HTERT RPE-1 (cell line): Measurements from ENCODE around the gene MALRD1.

Experiments used
- in situ Hi-C: fragments of 300-500 bp; cut with MboI; formaldehyde crosslinking; loops from 4 replicates; pipeline ENCODE4 v1.14.3; 2020; ENCODE audit warnings: low sequenced_read_pairs

Gene MALRD1

DNA sequence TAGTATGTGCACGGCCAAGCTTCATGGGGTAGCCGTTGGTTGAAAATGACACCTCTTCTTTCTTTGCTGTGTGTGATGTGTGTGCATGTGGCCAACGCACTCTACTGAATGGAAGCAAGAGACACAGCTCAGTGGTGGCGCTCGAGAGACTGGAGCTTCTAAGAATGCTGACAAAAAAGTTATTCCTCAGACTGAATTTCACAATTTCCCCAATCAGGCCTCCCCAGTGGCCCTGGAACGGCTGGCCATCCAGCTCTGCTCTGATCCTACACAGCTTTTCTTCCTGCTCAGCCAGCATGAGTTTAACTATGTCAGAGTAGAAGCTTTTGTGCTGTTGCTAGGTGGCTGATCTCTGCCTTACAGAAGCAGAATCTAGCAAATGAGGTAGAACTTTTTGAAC is 581.0 kb downstream of the MALRD1 start:
- in situ Hi-C loops: no loop called here

DNA sequence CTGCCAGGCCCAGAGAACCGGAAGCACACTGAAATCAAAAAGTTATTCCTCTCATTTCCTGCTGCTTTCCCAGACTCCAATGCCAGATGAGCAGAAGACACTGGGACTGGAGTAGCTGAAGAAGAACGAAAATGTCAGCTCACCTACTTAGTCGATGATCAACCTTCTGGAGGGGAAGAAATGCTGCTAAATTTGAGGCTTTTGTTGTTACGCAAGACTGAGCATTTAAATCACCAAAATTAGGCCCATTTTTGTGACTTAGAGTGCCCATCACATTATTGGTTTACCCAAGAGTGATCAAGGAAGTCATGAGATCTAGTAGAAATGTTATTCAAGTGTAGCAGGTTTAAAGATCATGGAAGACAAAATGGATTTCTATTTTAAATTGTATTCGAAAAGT is 585.6 kb downstream of the MALRD1 start:
- in situ Hi-C loops: no loop called here

DNA sequence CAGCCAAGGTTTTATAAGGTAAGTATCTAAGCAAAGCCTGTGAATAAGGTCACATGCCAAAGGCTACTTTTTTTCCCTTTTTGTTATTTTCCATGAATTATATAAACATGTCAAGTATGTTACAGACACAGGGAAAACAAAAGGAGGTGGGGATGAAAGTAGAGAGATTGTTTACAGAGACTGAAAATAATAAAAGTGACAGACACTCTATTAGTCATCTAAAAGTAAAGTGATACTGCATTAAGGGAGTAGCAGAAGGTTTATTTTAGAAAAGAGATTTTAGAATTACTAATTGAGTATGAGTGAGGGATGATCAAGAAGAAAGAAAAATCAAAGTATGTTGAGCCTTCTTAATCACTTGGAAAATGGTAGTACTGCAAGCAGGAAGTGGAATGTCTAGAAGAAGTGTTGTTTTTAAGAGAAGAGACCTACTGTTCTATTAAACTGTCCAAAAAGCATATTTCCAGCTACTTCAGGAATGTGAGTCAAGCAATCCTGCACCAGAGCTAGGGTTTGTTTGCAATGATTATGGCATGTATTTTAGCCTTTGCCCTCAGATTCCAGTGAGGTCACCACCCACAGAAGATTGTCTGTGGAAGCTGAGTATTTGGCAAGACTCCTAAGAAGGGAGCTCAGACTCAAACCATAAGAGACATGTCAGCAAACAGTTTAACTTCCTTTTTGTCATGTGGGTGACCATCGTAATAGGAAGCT is 589.7 kb downstream of the MALRD1 start:
- in situ Hi-C loops: no loop called here

DNA sequence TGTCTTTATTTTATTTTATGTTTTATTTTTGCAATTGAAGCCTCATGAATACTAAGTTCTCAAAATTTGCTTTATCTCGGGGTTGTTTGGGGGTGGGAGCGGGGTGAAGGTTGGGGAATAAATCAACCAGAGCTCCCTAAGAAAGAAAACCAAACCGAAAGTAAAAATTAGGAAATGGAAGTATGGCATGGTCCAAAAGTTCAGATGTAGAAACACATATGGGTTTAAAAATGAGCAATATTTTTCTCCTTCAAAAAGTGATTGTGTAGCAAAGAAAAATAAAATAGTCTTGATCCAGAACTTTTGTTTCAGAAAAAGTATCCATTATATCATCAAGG is 590.3 kb downstream of the MALRD1 start:
- in situ Hi-C loops: no loop called here

DNA sequence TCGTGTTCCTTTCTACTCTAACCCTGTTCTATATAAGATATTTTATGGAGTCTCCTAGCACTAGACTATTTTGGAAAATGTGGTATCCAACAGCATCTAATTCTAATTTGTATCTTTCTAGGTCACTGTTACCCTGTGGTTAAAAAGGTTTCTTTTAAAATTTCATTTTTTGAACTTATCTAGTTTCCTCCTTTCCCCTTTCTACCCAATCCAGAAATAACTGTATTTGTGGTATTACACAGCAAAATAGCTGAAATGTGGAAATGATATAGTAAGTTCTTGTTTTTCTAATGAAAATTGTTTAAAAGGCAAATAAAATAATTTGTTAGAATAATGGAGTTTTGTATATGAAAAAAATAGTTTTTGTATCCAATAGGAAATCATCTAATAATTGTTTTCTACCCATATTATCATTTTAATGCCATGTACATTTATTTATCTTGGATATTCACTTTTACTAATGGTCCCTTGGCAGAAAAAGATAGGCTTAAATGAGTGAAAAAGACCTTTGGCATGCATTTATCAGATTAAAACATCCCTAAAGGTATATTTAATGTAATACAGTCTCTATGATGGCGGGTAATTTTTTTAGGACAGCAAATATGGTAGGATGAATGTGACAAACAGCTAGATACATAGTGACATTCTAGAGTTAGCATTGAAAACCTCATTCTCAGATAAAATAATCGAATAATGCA is 592.1 kb downstream of the MALRD1 start:
- in situ Hi-C loops: no loop called here

DNA sequence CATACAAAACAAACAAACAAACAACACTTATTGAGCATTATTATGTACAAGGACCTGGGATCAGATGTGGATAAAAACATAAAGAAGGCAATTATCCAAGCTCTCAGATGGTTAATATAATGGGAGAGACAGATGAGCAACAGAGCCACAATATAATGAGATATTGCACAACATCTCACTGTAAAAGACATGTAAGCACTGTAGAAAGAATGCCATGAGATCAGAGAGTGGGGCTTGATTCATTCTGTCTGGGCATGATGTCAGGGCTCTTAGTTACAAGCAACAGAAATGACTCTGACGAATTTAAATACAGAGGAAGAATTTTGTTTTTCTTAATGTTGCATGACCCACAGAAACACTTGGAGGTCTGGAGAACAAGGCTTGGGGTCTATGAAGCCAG is 602.9 kb downstream of the MALRD1 start:
- in situ Hi-C loops: no loop called here

DNA sequence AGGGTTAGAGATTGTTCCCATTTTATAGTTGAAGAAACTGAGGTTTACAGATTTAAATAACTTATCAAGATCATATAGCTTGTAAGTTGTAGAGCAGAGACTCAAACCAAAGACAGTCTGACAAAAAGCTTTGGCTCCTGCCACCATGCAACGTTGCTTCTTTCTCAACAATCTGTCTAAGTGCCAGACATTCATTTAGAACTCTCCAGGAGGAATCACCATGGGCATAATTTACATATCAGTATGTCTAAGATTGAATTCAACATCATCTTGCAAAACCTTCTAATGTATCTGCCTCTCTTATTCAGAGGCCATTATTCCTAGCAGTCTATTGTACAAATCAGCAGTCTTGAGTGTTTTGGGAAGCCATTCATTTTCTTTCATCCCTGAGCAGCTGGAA is 604.1 kb downstream of the MALRD1 start:
- in situ Hi-C loops: no loop called here

DNA sequence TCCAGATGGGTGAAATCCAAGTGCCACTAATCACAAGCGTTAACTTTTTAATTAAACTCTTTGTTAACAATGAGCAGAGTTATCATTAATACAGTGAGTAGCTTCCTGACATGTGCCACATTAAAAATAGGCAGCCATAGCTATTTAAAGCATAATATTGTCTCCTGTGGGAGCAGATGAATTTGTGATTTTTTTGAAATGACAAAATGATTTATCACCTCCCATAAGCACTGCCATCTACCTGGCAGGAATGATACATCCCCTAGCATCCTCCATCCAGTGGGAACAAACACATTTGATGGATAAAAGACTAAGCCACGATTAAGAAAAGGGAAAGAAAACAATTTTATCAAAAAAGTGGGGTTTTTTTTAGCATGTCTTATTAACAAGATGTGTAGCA is 605.3 kb downstream of the MALRD1 start:
- in situ Hi-C loops: no loop called here

DNA sequence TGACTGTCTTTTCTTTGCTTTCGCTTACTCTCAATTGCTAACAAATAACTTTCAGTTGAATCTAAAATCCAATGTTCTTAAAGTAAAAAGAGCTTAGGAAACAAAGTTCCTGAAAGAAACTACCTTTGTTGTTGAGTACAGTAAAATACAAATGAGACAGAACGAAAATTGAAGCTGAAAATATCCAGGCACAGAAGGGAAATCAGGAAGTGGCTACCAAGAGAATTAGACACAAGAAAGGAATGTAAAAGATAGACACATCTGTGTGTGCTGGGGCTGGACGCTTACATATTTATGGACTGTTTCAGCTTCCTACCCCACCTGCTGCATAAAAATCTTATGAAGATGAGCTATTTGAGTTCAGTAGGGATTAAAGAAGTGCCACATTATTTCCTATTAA is 606.0 kb downstream of the MALRD1 start:
- in situ Hi-C loops: no loop called here

DNA sequence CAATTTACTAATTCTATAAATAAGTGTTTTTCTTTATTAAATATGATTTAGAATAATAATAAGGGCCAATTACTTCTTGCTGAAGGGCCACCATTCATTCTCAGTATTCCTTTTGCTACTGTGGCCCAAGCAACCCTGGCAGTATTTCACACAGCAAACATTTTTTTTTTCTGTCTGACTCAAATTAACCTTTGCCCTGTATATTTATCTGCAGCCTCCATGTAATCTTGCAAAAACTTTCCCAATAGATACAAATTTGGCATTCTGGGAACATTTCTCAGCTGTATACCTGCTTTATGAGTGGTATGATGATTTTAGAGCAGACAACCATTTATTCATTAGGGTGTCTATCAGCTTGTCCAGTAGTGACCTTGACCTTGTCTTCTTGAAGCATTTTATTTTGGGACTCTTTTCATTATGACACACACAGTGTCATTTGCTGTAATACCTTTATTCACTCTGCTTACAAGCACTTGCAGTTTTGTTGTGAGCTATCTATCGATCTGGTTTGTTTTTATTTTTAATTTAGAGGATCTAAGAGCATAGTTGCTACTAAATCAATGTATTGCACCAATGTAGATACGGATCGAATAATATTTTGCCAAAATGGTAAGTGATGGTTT is 607.9 kb downstream of the MALRD1 start:
- in situ Hi-C loops: no loop called here

DNA sequence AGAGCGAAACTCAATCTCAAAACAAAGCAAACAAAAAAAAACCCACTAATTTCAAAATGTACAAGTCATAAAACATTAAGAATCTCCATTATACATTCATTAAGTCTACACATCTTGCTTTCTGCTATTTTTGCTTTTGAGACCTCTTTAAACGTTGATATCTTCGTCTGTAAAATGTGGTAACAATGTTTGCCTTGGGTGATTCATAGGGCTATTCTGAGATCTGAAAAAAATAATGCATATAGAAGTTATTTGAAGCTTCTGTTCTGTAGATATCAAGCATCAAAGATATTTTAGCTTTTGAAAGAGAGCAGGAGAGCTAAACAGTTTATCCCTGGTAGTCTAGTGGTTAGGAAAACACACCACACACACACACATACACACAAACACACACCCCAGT is 609.5 kb downstream of the MALRD1 start:
- in situ Hi-C loops: no loop called here

DNA sequence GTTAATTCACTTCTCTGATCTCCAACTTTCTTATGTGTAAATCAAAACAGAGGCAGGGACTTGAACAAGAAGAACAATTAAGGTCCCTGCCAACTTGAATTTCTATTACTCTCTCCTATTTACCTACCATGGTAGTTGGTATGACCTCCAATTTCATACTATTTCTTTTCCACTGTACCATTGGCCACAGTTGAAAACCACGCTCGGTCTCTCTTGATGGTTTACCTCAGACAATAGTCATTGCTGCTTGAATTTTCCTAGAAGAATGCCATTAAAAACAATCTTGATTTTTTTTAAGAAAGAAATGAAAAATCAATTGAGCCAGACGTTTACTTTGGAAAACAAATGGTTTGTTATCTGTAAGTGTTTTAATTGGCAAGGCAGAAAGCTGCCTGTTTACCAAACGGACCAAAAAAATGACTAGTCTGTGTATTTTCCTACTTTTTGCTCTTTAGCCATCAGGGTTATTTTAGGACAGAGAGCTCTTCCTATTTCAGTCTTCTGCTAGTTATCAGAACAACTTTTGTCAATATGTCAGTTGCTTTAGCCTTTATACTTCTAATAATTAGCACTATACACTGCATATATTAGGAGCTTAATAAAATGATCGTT is 610.1 kb downstream of the MALRD1 start:
- in situ Hi-C loops: no loop called here

DNA sequence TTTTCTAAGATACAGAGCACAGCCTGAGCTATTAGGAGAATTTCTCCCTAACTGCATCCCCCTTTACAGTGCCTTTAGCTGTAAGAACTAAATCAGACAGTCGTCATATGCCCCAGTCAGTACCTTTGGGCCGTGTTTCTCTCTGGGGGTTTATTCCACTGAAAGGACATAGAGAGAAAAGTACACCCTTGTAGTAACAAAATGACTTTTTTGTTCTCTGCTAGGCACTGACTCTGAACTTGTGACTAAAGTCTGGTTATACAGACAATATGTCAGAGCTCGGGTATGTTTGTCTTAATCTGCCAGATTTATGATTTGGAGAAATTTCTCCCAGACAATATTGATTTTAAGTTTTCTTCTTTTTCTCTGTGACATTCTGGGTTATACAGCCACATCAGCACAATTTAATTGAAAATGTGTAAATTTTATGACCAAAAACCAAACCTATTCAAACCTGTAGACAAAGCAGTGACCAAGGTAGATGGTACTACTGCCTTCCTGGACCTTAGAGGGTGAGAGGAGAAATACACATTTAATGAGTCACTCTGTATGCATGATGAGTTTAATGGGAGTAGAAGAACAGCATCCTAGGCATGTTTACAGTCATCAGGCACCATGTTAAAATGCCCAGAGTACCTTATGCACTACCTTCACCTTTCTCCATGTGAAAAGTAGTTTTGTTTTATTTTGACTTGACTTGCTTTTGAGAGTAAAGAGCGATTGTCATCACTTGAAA is 611.5 kb downstream of the MALRD1 start:
- in situ Hi-C loops: no loop called here

DNA sequence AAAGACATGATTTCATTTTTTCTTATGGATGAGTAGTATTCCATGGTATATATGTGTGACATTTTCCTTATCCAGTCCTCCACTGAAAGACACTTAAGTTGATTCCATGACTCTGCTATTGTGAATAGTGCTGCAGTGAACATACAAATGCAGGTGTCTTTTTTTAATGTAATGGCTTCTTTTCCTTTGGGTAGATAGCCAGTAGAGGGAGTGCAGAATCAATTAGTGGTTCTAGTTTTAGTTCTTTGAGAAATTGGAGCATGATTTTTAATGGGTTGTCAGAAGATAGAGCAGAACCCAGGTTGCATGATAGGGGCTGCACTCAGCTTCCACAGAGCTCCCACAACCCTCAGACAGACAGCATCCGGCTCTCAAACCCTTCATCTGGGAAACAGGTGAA is 614.7 kb downstream of the MALRD1 start:
- in situ Hi-C loops: no loop called here

DNA sequence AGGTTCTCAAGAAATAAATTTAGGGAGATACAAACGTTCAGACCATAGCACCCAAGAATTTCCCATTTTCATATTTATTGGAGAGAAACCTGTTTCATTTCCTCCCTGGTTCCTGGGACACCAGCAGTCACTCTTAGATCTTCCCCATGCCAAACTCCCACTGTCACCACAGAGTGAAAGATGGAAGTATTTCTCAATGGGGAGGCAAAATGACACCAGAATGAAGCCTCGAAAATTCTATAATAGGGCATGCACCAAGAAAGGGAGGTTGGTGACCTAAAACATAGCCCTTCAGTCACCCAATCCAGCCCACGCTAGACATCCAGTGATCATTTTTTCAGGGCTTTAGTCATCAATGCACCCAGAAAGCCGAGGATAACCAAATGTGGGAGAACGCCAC is 619.5 kb downstream of the MALRD1 start:
- in situ Hi-C loops: no loop called here

DNA sequence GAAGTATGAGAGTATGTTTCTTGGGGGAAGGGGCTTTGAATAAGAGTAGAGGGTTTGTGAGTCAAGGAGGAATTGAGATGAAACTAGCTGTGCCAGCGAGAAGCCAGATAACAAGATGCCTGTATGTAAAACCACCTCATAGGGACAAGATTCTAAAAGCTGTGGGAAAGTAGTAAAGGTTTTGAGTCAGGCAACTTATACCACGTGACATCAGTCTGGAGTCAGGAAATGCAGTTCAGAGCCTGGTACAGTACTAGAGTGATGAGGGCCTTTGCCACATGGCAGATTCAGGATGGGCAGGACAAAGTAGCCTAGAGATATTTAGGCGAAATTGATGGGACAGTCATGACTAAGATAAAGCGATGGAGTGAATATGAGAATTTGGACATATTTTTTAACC is 627.5 kb downstream of the MALRD1 start:
- in situ Hi-C loops: no loop called here

DNA sequence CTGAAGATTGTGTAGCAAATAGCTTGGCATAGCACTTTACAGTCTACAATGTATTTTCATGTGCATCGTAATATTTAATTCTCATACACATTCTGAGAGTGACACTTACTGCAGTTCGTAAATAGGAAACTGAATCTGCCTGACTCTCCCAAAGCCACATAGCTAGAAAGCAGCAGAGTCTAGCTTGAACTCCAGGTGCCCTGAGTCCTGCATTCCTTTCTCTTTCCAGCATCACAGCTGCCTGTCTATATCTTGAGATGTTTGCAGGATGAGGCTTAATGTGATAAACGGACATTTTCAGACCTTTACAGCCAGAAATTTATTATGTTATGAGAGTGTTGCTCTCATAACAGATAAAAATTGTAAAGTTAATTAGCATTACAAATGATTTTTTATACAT is 634.8 kb downstream of the MALRD1 start:
- in situ Hi-C loops: no loop called here

DNA sequence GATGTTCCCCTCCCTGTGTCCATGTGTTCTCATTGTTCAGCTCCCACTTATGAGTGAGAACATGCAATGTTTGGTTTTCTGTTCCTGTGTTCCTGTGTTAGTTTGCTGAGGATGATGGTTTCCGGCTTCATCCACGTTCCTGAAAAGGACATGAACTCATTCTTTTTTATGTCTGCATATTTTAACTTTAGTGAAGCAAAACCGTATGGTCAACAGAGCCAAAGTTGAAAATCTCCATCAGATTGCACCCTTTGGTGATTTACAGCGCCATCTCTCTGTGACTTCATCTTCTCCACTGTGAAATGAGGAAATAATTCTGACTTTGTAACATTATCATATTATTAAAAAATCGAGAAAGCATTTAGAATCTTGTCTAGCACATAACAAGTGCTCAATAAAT is 635.4 kb downstream of the MALRD1 start:
- in situ Hi-C loops: no loop called here

DNA sequence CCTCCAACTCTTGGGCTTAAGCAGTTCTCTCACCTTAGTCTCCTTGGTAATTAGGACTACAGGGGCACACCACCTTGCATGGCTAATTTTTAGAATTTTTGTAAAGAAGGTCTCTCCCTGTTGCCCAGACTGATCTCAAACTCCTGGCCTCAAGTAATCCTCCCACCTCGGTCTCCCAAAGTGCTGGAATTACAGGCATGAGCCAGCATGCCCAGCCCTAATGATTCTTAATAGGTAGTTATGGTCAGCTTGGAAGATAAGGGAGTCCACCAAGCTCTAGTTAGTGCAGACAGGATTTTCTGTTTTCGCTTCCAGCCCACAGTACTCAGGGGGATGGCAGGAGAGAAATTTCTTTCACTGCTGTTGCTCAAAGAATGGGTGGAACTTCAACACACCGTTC is 639.7 kb downstream of the MALRD1 start:
- in situ Hi-C loops: no loop called here

DNA sequence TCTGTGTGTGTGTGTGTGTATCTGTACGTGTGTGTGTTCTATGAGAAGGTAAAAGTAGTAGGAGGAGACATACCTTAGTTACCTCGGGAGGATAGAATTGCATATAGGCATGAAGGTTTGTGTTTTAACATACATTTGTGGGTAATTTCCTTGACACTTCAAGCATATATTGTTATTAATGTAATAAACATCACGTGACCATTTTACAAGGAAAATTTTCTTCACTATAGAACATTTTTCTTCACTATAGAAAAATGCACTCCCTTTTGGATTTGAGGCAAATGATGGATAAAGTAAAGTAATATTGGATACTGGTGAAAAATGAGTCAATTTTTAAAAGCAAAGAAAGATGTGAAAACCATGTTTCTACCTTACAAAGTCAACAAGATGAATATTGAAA is 640.6 kb downstream of the MALRD1 start:
- in situ Hi-C loops: no loop called here

DNA sequence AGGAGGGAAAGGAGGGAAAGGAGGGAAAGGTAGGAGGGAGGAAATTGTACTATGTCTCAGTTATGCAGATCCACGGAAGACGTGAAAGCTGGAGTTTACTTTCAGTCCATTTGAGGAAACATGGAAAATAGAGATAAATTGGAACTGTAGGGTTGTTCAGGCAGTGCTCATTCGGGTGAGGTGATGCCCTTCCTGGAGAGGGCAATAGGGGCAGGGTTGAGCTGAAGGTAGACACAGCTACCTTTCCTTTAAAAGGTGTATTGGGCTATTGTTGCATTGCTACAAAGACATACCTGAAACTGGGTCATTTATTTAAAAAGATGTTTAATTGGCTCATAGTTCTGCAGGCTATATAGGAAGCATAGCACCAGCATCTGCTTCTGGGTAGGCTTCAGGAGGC is 650.7 kb downstream of the MALRD1 start:
- in situ Hi-C loops: no loop called here
